HG03103 (cell line): ENCODE measurements around the gene HLA-DOB.

ENCODE experiments used
- ATAC-seq: cut with Tn5 transposase; IDR thresholded peaks from one replicate; pipeline ENCODE4 v1.9.1; 2021; ENCODE audit warnings: low read depth; ENCODE audit not compliant: unreplicated experiment

Gene HLA-DOB

GRCh38 chr6:32816746-32817204, at the start of gene HLA-DOB:
Gene HLA-DOB, minus strand, starts transcription at chr6:32817002. Its CDS starts 51 bp downstream, at chr6:32816951.
- ATAC-seq: no peak

GRCh38 chr6:32865724-32866443, 49.1 kb upstream of the HLA-DOB start:
- ATAC-seq: no peak

GRCh38 chr6:32862725-32863124, 45.9 kb upstream of the HLA-DOB start:
- no peak for ATAC-seq

GRCh38 chr6:32860674-32861073, 43.9 kb upstream of the HLA-DOB start:
- no peak for ATAC-seq

GRCh38 chr6:32858194-32858593, 41.4 kb upstream of the HLA-DOB start:
- no peak for ATAC-seq

- ATAC-seq: no peak
Measured at GRCh38 chr6:32857156-32857891, 40.5 kb upstream of the HLA-DOB start.

- no peak for ATAC-seq
Measured at GRCh38 chr6:32855467-32856174, 38.8 kb upstream of the HLA-DOB start.

GRCh38 chr6:32854376-32855178, 37.8 kb upstream of the HLA-DOB start:
- peak; percentile 10 for ATAC-seq

- ATAC-seq: peak; percentile 65
Measured at GRCh38 chr6:32853541-32854375, 37.0 kb upstream of the HLA-DOB start, which contains the start of the genes PSMB9 and TAP1. Gene PSMB9, plus strand, starts transcription at chr6:32854192. Its CDS starts 38 bp downstream, at chr6:32854230. Gene TAP1, minus strand, starts transcription at chr6:32853704. Its CDS starts 68 bp downstream, at chr6:32853636.

GRCh38 chr6:32852844-32853540, 36.2 kb upstream of the HLA-DOB start:
- ATAC-seq: no peak

GRCh38 chr6:32852018-32852843, 35.4 kb upstream of the HLA-DOB start:
- ATAC-seq: no peak

- no peak for ATAC-seq
Measured at GRCh38 chr6:32851025-32851424, 34.2 kb upstream of the HLA-DOB start.

GRCh38 chr6:32849126-32849525, 32.3 kb upstream of the HLA-DOB start:
- ATAC-seq: no peak

- no peak for ATAC-seq
Measured at GRCh38 chr6:32847795-32848194, 31.0 kb upstream of the HLA-DOB start.

GRCh38 chr6:32847004-32847403, 30.2 kb upstream of the HLA-DOB start:
- no peak for ATAC-seq

GRCh38 chr6:32845384-32845884, 28.6 kb upstream of the HLA-DOB start:
- ATAC-seq: no peak

- no peak for ATAC-seq
Measured at GRCh38 chr6:32844839-32845383, 28.1 kb upstream of the HLA-DOB start.
